A549 (cell line): ENCODE data around the gene HSD17B2.

ENCODE experiments used
- CEBPB ChIP-seq, 2 experiments: fragments of >200 bp in 1 of 2; sonication (Bioruptor Twin) in 1 of 2; formaldehyde crosslinking in 1 of 2; IDR thresholded peaks; 2 replicates each; pipeline ENCODE4 v1.6.1; 2012 to 2016
- HOXB13 ChIP-seq: fragments of 250-450 bp; sonication (Bioruptor Pico); IDR thresholded peaks from 2 replicates; pipeline ENCODE4 v1.5.0; 2020; ENCODE audit warnings: low read depth, mild to moderate bottlenecking, moderate library complexity
- MAZ ChIP-seq: fragments of 150-350 bp; IDR thresholded peaks from 2 replicates; pipeline ENCODE4 v1.6.1; 2014; ENCODE audit warnings: antibody characterized with exemption, low read depth, low read length, borderline replicate concordance
- POLR2A ChIP-seq: IDR thresholded peaks from 2 replicates; pipeline ENCODE4 v1.6.1; 2012; ENCODE audit warnings: mild to moderate bottlenecking, low read length
- RAD21 ChIP-seq, 2 experiments: fragments of >200 bp in 1 of 2; sonication (Bioruptor Twin) in 1 of 2; formaldehyde crosslinking in 1 of 2; IDR thresholded peaks in 1 of 2; conservative IDR thresholded peaks in 1 of 2; 2 replicates in 1 of 2; 3 replicates in 1 of 2; pipeline ENCODE4 v1.6.1; 2012 to 2018; ENCODE audit warnings: inconsistent platforms in 1 of 2
- TF ChIP-seq, protein P1 (sequence below): fragments of >200 bp; sonication (Bioruptor Twin); formaldehyde crosslinking; IDR thresholded peaks from 3 replicates; pipeline ENCODE4 v1.5.1; 2016
- TF ChIP-seq, protein P2 (sequence below): fragments of 250-450 bp; sonication (Bioruptor Pico); IDR thresholded peaks from 2 replicates; pipeline ENCODE4 v1.5.0; 2020; ENCODE audit warnings: low read depth, mild to moderate bottlenecking, moderate library complexity

DNA sequence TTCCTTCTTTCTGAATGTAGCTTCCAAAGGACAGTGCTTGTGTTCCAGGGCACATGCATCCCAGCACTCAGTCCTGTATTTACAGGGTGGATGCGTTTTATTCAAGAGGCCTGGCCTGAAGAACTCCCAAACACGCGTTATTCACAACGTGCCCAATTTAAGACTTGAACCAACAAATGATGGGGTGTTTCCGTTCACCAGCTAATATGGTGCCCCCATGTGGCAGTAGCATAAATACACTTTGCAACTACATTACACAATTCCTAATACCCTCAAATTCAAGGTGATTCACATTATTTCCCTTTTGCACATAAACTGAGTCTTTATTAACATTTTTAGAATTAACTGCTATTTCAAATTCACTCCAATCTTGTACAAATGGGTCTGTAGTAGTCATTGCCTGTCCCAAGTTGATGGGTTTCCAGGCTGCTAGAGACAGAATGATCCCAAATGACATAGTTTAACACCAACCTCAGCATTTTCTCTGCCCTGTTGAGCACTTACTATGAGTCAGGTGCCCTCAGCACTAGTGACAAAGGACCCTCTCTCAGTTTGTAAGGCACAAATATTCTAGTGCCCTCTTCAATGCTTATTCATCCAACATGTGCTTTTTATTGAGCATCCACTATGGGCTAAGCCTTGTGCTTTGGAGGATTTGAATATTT, 26.9 kb downstream of the HSD17B2 start:
- no peak for TF ChIP-seq MAZ
- TF ChIP-seq, protein P1, sequence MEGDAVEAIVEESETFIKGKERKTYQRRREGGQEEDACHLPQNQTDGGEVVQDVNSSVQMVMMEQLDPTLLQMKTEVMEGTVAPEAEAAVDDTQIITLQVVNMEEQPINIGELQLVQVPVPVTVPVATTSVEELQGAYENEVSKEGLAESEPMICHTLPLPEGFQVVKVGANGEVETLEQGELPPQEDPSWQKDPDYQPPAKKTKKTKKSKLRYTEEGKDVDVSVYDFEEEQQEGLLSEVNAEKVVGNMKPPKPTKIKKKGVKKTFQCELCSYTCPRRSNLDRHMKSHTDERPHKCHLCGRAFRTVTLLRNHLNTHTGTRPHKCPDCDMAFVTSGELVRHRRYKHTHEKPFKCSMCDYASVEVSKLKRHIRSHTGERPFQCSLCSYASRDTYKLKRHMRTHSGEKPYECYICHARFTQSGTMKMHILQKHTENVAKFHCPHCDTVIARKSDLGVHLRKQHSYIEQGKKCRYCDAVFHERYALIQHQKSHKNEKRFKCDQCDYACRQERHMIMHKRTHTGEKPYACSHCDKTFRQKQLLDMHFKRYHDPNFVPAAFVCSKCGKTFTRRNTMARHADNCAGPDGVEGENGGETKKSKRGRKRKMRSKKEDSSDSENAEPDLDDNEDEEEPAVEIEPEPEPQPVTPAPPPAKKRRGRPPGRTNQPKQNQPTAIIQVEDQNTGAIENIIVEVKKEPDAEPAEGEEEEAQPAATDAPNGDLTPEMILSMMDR: peak; percentile 59
- peak in 1 of 2 experiments; percentile 65; a peak in 2 of 4 replicates for TF ChIP-seq CEBPB (IDR thresholded peaks at IDR 0.05)
- no peak for TF ChIP-seq POLR2A
- TF ChIP-seq, protein P2, sequence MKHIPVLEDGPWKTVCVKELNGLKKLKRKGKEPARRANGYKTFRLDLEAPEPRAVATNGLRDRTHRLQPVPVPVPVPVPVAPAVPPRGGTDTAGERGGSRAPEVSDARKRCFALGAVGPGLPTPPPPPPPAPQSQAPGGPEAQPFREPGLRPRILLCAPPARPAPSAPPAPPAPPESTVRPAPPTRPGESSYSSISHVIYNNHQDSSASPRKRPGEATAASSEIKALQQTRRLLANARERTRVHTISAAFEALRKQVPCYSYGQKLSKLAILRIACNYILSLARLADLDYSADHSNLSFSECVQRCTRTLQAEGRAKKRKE: no peak
- TF ChIP-seq RAD21 (conservative IDR thresholded peaks at IDR 0.05 in 1 of 2, IDR thresholded peaks at IDR 0.05 in 1 of 2): peak; percentile 46 to 53; a peak in 4 of 5 replicates
- TF ChIP-seq HOXB13: no peak
